NCI-H1092 treated with DMSO at 0.1 percent for 48 hours (cell line): Measurements from ENCODE around the gene ZNF615.
"Not testable (repeated sequence)": the region's sequence is repeated elsewhere in the genome, so short reads cannot be mapped to it uniquely, and the experiment has no call there.

Experiments used
- DNase-seq: peaks from one replicate; lab custom pipeline; 2025; lab: John Stamatoyannopoulos, UW

ZNF615 gene

DNA sequence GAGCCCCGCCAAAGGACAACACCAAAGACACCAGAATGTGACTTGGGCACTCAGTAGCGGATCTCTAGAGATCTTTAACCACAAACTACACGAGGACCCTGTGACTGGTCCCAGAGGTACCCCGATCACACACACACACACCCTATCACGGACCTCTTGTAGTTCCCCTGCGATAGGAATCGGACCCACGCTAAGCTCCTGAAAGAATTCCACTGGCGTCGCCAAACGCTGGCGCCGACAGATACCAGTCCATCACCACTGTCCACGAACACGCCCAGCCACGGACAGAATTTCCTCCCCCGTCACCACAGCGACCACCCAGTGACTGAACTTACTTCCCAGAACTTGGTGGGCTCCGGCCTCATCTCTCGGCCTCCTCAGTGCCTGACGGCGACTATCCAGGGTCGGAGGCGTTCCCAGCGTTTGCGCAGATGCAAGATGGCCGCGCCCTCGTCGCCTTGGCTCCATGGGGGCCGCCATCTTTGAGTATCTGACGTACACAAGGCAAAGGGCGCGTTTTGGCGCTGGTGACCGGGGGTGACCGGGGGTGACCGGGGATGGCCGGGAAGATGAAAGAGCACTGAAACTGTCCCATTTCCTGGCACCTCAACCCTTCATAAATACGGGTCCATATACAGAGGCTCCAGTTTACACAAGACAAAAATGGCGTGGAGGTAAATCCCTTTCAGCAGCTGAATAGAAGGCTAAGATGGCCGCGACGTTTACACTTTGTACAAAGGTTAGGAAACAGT, at the start of gene ZNF615:
TSS of gene ZNF615 (minus strand) at position 406 of the 752 bp plus-strand sequence. CDS start 4,500 bp downstream, outside the sequence.
- DNase-seq, result peak; percentile 77

DNA sequence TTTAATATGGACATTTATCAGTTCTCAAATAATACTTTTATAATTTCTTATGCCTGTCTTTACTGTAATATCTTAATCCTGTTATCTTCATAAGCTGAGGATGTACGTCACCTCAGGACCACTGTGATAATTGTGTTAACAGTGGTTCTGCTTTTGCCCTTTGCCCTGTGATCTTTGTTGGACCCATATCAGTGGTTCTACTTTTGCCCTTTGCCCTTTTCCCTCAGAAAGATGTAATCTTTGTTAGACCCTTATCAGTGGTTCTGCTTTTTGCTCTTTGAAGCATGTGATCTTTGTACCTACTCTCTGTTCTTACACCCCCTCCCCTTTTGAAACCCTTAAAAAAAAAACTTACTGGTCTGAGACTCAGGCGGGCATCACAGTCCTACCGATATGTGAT, 48.5 kb upstream of the ZNF615 start:
- DNase-seq, result not testable (repeated sequence)

DNA sequence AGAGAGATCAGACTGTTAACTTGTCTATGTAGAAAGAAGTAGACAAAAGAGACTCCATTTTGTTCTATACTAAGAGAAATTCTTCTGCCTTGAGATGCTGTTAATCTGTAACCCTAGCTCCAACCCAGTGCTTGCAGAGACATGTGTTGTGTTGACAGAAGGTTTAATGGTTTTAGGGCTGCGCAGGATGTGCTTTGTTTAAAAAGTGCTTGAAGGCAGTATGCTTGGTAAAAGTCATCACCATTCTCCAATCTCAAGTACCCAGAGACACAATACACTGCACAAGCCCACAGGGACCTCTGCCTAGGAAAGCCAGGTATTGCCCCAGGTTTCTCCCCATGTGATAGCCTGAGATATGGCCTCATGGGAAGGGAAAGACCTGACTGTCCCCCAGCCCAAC, 43.7 kb upstream of the ZNF615 start:
- not testable (repeated sequence) for DNase-seq

DNA sequence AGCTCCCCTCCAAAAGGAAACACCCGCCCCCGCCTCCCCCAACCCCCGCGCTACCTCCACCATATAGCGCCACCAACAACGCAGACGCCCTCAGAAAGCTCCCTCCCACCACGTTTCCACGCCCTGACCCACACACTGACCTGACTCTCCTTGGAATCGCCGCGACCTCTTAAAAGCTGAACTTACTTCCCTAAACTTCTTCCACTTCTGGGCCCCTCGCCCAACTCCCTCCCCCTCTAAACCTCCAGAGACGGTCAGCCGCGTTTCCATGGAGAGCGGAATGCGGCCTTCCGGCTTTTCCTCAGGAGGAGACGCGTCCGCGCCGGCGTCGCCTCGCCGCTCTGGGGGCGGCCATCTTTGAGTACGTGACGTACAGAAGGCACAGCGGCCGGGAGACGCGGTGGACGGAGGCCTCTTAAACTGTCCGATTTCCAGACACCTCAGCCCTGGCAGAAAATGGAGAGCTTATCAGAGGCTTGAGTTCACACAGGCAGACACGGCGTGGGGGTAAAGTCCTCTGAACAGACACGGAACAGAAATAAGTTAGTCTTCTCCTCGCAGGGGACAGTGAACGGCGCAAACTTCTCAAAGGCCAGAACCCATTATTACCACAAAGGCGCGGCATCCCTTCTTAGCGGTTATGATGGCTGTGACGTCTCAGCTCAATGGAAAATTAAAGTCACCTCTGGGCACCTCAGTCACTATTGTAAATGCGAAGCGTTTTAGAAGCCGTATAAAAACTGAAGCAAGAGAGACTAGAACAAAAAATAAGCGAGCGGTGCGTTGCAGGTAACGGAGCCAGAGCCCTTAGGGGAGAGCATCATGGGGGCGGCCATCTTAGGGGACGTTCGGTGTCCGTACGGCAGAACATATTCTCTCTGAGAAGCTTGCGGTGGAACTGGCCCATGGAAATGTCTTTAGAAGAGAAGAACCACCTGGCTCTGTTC, 40.8 kb upstream of the ZNF615 start, which contains the start of gene ZNF432:
TSS of gene ZNF432 (minus strand) at position 284 of the 947 bp plus-strand sequence. CDS start 1,970 bp downstream, outside the sequence.
- peak; percentile 85 for DNase-seq

DNA sequence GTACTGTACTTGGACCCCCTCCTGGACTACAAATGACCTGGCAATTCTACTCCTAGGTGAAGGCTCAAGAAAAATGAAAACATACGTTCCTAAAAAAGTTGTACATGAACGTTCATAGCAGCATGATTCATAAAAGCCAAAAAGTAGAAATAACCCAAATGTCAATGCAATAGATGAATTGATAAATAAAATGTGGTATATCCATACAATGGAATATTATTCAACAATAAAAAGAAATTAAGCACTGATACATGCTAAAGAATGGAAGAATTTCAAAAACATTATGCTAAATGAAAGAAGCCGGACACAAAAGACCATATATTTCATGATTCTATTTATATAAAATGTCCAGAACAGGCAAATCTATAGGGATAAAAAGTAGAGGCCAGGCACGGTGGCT, 31.2 kb upstream of the ZNF615 start:
- no peak for DNase-seq

DNA sequence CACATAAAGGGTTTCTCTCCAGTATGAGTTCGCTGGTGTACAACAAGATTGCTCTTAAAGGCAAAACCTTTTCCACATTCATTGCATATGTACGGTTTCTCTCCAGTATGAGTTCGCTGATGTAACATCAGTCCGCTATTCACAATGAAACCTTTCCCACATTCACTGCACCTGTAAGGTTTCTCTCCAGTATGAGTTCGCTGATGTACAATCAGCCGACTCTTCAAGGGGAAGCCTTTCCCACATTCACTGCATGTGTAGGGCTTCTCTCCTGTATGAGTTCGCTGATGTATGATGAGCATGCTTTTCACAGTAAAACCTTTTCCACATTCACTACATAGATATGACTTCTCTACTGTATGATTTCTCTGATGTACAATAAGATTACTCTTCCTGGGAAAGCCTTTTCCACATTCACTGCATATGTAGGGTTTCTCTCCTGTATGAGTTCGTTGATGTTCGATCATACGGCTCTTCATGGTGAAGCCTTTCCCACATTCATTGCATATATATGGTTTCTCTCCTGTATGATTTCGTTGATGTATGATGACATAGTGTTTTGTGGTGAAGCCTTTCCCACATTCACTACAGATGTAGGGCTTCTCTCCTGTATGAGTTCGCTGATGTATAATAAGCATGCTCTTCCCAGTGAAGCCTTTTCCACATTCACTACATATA, 26.2 kb upstream of the ZNF615 start:
- DNase-seq, result no peak

DNA sequence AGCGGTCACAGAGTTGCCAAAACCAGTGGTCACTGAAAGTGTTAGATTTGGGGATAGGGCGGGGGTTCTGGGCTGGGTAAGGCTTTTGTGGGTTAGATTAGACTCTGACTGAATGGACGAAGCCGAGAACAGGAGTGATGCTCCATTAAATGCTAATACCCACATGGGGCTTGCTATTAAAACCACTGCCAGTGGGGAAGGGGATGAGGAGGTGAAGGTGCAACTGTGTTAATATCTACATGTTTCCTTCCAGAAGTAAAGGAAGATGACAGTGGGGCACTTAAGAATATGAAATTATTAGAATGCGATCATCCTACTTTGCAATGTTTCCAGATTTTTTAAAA, 20.7 kb upstream of the ZNF615 start:
- DNase-seq, result no peak

DNA sequence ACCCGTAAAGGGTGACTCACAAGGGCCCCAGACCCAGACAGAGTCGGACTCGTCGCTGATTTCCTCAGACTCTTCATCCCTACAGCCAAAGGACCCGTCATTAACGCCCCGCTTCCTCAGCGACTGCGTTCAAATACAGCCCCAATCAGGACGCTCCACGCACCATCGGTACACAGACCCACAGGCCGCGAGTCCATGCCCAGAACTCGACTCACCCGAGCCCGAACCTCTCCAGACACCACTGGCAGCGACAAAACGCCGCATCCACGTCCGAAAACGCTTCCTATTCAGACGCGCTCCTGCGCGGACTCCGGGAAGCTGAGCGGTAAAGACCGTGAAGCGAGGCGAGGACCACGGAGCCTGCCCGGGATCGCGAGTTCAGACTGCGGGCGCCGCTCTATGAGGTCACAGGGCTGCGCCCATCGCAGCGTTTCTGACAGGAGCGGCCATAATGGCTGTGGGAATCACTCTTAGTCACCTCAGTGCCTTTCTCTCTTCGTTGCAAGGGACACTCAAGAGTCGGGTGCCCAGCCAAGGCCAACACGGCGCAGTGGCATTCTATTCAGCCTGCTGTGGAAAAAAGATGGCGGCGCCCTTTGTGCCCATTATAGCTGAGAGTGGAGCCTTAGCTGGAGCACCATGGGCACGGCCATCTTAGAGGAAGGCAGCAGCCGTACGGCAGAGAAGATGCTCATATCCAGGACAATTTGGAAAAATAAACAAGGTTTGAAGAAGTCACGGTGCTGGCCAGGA, 20.2 kb upstream of the ZNF615 start, which contains the start of gene ZNF614:
TSS of gene ZNF614 (minus strand) at position 353 of the 753 bp plus-strand sequence. CDS start 2,634 bp downstream, outside the sequence.
- DNase-seq, result peak; percentile 84

DNA sequence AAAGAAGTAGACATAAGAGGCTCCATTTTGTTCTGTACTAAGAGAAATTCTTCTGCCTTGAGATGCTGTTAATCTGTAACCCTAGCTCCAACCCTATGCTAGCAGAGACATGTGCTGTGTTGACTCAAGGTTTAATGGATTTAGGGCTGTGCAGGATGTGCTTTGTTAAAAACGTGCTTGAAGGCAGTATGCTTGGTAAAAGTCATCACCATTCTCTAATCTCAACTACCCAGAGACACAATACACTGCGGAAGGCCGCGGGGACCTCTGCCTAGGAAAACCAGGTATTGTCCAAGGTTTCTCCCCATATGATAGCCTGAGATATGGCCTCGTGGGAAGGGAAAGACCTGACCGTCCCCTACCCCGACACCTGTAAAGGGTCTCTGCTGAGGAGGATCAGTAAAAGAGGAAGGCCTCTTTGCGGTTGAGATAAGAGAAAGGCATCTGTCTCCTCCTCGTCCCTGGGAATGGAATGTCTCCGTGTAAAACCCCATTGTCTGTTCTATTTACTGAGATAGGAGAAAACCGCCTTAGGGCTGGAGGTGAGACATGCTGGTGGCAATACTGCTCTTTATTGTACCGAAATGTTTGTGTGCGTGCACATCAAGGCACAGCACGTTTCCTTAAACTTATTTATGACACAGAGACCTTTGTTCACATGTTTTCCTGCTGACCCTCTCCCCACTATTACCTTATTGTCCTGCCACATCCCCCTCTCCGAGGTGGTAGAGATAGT, 18.4 kb upstream of the ZNF615 start:
- not testable (repeated sequence) for DNase-seq

DNA sequence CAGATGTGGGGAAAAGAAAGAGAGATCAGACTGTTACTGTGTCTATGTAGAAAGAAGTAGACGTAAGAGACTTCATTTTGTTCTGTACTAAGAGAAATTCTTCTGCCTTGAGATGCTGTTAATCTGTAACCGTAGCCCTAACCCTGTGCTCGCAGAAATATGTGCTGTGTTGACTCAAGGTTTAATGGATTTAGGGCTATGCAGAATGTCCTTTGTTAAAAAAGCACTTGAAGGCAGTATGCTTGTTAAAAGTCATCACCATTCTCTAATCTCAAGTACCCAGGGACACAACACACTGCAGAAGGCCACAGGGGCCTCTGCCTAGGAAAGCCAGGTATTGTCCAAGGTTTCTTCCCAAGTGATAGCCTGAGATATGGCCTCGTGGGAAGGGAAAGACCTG, 16.5 kb upstream of the ZNF615 start:
- DNase-seq, result not testable (repeated sequence)

DNA sequence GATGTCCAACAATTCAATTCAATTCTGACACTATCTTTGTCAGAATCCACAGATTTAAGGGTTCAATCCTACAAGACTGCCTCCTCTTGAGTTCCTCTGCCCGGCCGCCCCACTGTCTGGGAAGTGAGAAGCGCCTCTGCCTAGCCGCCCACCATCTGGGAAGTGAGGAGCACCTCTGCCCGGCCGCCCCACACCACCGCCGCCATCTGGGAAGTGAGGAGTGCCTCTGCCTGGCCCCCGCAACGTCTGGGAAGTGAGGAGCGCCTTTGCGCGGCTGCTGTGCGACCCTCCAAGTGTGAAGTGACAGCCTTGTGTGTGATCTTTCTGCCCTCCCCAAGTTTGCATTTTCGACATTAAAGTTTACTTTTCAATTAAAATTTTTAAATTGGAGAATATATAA, 14.2 kb upstream of the ZNF615 start:
- DNase-seq, result no peak

DNA sequence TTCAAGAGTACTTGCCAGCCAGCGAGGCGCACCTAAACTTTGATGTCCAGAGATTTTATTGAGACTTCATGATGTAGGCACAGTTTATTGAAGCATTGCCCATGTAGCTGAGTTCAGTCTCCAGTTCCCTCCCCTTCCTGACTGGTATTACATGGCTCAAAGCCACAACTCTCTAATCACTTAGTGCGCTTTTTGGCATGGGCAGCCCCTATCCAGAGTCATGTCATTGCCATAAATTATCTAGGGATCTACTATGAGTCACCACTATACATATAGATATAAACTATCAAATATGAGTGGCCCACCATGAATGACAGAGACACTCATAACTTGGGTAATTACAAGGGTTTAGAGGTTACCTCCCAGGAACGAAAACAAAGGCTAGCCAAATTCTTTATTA, 12.5 kb upstream of the ZNF615 start:
- no peak for DNase-seq

DNA sequence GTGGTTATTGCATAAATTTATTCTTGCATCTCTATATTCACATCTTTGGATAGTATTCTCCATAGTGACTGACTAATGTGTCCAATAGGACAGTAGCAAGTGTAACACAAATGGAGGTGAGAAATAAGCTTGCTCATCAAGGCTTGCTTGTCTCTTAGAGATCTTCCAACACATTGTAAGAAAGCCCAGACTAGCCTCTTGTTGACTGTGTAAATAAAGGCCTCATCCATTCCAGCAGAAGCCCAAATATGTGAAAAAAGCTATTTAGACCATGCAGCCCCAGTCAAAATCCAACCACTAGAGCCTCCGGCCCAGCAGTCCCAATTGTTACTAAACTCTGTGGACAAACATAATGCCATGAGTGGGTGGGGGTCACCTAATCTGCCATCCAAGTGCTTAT, 2.7 kb upstream of the ZNF615 start:
- no peak for DNase-seq

DNA sequence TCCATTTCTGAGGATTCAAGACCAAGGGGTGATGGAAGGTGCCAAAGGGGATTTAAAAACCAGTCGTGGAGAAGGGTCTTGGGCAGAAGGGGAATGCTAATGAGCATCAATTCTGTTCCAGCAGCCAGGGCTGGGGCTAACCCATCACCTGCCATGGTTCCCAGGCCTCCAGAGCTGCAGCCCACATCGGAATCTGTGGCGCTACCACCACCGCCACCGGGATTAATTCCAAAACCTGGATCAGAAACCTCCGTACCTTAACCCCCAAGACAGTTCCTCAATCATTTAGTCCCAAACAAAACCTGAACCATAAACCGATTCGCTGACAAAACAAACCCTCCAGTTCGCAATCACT, 583 bp downstream of the ZNF615 start:
- DNase-seq, result no peak

DNA sequence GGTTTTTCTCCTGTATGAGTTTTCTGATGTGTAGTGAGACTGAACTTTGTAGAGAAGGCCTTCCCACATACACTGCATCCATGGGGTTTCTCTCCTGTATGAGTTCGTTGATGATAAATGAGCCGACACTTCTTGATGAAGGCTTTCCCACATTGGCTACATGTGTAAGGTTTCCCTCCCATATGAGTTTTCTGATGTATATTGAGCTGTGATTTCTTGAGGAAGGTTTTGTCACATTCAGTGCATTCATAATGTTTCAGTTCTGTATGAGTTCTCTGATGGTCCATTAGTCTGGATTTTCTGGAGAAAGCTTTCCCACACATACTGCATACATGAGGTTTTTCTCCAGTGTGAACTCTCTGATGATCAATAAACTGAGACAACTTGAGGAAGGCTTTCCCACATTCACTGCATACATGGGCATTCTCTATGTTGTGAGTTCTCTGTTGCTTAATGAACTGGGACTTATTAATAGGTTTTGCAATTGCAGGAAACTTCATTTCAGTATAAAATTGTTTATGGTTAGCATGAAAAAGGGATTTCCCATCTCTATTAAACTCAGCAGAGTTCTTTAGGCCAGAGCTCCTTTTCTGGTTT, 13.9 kb downstream of the ZNF615 start:
- DNase-seq, result no peak

DNA sequence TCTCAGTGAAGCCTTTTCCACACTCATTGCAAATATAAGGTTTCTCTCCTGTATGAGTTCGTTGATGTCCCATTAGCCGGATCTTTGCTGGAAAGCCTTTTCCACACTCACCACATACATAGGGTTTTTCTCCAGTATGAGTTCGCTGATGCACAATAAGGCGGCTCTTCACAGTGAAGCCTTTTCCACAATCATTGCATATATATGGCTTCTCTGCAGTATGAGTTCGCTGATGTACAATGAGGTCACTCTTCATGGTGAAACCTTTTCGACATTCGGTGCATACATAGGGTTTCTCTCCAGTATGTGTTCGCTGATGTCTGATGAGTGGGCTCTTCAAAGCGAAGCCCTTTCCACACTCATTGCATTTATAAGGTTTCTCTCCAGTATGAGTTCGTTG, 14.6 kb downstream of the ZNF615 start:
- DNase-seq, result no peak

DNA sequence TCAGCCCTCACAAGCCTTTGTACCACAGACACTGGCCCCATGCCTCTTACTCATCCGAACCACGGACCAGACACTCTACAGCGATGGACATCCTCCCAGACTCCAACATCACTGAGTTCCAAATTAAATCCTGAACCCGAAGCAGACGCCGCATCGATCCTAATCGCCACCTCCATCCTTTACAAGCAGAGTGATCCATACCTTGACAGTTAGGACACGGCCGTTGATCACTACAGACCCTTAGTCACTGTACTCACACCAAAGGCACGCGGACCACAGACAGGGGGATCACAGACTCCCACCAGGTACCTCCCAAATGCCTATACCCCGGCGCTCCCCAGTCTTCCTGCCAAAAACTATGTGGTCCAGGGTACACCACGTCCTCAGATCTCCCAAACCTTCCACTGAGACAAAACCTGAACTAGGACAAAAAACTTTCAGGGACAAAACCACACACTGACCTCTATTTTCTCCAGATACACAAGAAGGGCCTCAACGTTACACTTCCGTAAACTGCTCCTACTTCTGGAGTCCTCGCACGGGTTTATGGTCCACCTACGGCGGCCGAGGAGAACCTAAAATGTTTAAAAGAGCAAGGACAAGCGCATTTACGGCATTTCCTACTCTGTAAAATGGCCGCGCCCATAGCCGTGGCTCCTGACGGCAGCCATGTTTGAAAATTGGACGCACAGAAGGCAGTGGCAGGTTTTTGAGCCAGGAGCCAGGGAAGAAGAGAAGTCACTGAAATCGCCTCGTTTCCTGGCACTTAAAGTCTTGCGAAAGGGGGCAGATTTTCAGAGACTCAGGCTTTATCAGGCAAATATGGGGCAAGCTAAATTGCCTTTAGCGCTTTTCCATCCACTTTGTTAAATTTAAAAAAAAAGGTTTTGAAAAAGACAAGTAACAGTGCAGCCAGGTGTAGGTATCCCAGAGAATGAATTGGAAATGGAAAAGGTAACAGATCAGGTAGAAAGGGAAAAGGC, 21.4 kb downstream of the ZNF615 start, which contains the start of gene ZNF350:
TSS of gene ZNF350 (minus strand) at position 532 of the 983 bp plus-strand sequence. CDS start 12,480 bp downstream, outside the sequence.
- DNase-seq, result no peak

DNA sequence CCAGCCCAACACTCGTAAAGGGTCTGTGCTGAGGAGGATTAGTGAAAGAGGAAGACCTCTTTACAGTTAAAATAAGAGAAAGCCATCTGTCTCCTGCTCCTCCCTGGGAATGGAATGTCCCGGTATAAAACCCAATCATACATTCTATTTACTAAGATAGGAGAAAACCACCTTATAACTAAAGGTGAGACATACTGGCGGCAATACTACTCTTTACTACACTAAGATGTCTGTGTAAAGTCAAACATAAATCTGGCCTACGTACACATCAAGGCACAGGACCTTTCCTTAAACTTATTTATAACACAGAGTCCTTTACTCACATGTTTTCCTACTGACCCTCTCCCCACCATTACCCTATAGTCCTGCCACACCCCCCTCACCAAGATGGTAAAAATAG, 24.6 kb downstream of the ZNF615 start:
- no peak for DNase-seq

DNA sequence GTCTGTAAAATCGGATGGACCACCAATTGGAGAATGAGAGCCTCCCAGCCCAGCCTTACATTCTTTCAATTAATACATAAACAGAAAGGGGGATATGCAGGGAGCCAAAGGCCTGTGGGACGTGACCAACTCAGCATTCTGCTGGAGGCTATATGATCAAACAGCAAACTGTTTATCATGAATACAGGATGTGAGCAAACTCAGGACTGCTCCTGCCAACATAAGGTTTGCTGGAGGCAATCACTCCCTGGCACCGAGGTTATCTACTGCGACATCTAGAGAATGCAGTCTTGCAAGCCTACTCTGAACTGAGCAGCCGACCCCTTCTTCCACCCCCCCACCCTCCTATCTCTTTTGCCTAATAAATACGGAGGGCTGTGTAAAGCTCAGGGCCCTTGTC, 27.1 kb downstream of the ZNF615 start:
- not testable (repeated sequence) for DNase-seq
